HL-60 (cell line): ENCODE results near the gene AIG1.

ENCODE experiments used
- CTCF ChIP-seq: IDR thresholded peaks from one replicate; pipeline ENCODE4 v1.5.1; 2011; ENCODE audit warnings: low read length, control low read depth, inconsistent platforms; ENCODE audit not compliant: insufficient read depth
- GABPA ChIP-seq: IDR thresholded peaks from 2 replicates; pipeline ENCODE4 v1.6.1; 2012; ENCODE audit warnings: low read depth
- POLR2AphosphoS5 ChIP-seq: IDR thresholded peaks from 2 replicates; pipeline ENCODE4 v1.6.1; 2012; ENCODE audit warnings: low read depth
- SPI1 ChIP-seq: IDR thresholded peaks from 2 replicates; pipeline ENCODE4 v1.6.1; 2012; ENCODE audit warnings: low read depth, mild to moderate bottlenecking, borderline replicate concordance

GRCh38 chr6:143198312-143198711, 137.6 kb downstream of the AIG1 start:
- TF ChIP-seq CTCF (no peak), POLR2AphosphoS5 (no peak), GABPA (no peak), SPI1 (no peak)
